GM12872 (cell line): ENCODE data around the gene ZNF574.

Experiments used
- TF ChIP-seq, protein P1 (sequence below): IDR thresholded peaks from 3 replicates; pipeline ENCODE4 v1.5.1; 2011; ENCODE audit warnings: low read depth, mild to moderate bottlenecking, low read length, moderate library complexity; ENCODE audit not compliant: insufficient read depth

Gene ZNF574

DNA sequence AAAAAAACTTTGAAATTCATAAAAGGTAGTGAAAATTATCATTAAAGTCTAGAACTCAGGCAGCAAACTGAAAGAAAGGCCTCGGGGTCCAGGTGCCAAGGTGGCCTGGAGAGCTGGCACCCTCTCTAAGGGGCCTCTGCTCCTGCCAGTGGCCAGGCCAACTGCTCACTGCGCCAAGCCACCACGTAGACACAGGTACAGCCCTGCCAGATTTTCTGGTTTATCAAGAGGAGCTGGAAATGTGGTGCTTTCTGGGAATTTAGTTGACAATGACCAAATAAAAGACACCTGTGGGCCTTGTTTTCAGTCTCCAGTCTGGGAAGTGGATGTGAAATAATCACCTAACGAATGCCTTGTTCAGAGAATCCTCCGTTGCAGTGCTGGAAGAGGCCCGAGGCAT, 22.8 kb downstream of the ZNF574 start:
- TF ChIP-seq, protein P1, sequence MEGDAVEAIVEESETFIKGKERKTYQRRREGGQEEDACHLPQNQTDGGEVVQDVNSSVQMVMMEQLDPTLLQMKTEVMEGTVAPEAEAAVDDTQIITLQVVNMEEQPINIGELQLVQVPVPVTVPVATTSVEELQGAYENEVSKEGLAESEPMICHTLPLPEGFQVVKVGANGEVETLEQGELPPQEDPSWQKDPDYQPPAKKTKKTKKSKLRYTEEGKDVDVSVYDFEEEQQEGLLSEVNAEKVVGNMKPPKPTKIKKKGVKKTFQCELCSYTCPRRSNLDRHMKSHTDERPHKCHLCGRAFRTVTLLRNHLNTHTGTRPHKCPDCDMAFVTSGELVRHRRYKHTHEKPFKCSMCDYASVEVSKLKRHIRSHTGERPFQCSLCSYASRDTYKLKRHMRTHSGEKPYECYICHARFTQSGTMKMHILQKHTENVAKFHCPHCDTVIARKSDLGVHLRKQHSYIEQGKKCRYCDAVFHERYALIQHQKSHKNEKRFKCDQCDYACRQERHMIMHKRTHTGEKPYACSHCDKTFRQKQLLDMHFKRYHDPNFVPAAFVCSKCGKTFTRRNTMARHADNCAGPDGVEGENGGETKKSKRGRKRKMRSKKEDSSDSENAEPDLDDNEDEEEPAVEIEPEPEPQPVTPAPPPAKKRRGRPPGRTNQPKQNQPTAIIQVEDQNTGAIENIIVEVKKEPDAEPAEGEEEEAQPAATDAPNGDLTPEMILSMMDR, result no peak

DNA sequence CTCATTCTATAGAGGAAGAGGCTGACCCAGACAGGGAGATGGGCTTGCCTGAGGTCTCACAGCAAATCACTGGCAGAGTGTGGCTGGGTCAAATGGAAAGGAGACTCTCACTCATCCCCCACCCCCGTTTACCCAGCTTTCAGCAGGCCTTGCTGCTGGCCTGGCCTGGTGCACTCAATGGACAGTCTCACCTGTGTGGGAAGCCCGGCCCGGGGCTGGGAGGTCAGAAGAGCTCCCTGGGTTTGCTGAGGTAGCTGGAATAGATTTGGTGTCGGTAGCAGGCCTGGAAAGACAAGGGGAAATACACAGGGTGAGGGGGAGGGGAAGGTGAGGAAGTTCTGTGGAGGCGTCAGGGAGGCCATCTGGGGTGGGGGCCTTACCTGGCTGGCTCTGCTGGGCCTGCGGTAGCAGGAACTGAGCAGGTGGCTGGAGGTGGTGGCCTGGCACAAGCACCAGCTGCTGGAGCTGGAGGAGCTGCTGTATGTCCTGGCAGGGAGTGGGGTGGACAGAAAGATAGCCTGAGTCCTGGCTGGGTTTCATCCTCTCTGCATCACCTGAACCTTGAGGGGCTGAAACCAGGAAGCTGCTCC, 23.5 kb downstream of the ZNF574 start:
- TF ChIP-seq, protein P1, result no peak

DNA sequence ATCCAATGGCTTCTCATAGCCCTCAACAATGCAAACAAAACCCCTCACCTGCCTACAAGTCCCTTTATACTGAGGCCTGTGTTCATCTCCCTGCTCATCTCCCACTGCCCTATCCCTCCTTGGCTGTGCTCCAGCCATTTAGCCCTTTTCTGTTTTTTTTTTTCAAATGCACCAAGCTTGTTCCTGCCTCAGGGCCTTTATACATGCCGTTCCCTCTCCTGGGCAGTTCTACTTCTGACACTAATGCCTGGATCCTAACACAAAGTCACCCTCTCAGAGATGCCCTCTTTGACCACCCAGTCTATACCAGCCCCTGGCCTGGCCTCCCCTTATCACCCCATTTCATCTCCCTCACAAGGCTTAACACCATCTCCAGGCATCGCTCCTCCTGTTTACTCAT, 26.9 kb downstream of the ZNF574 start:
- TF ChIP-seq, protein P1, result no peak

DNA sequence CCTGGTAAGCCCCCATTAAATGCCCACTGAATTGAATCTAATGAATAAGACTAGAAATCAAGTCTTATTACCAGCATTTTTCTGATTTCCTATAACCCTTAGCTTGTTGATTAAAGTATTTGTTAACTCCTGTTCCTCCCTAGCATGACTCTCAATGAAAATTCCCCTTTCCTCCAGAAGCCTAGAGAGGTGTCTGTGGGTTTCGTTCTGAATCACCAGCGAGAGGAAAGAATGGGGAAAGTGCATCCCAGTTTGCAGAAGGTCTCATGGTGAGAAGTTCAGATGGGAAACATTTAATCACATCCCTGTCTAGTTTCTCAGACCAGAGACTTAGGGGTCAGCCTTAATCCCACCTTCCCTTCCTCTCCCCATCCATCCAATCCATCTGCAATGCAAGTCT, 29.4 kb downstream of the ZNF574 start:
- TF ChIP-seq, protein P1, result no peak

DNA sequence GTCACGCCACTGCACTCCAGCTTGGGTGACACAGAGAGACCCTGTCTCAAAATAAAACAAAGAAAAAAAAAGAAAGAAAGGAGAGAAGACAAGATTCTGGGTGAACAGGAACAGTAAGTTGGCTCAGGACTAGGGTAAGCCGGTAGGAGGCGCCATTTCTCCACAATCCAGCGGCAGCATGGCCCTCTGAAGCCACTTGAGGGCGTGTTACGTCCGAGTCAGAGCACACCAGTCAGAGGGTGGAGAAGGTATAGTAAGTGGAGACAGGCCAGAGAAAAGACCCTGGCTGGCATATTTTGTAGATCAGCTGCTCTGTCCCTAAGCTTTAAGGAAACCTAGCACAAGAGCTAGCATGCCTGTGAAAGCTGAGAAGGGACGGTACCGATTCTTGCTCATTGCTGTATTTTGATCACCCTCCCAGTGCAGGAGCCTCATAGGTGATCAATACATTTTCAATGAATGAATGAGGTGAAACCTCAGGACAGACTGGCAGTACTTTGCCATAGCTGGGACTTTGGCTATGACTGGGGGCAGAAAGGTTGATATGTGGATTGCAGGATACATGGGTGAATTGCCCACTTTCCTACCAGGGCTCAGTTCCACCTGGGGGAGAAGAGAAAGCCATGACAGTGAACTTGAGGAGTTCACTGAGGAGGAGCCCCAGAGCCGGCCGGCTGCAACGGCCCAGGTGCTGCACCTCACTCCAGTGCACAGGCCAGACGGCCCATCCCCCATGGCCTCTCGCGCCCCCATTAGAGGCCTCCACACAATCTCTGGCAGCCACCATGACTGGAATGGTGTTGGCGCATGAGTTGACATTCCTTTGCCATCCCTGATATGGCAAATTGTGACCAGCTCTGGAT, 32.8 kb downstream of the ZNF574 start:
- TF ChIP-seq, protein P1, result peak; percentile 100

DNA sequence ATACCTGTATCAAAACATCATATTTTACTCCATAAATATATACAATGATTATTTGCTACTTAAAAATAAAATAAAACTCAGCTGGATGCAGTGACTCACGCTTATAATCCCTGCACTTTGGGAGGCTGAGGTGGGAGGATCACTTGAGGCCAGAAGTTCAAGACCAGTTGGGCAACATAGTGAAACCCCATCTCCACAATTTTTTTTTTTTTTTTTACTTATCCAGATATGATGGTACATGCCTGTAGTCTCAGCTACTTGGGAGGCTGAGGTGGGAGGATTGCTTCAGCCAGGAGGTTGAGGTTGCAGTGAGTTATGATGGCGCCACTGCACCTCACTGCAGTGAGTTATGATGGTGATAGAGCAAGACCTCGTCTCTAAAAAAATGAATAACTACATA, 33.9 kb downstream of the ZNF574 start:
- TF ChIP-seq, protein P1, result no peak

DNA sequence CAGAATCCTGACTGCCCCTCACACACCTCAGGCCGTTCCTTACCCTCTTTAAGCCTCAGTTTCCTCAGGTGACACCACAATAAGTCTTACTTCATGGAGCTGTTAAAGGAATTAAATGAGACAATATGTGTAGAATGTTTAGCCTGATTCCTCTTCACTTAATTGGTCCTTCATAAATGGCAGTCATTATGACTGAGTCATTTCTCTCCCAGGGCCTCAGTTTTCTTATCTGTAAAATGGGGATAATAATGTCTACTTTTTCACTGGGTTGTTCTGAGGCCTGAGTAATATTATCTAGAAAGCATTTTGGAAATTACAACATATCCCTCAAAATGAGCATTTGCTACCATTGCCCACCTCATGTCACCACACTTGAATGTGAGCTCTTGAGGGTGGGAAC, 34.7 kb downstream of the ZNF574 start:
- TF ChIP-seq, protein P1, result no peak
